Ovary (tissue), 3 donors: ENCODE results near the gene TXNIP.

ENCODE experiments used
- CTCF ChIP-seq, 3 donors: fragments of 450-650 bp in 2 of 3; fragments of 200-600 bp in 1 of 3; IDR thresholded peaks; one replicate each; pipeline versions ENCODE4 v1.5.1 to v1.8.0; 2016 to 2022; ENCODE audit warnings: antibody characterized with exemption in 3 of 3, mild to moderate bottlenecking in 1 of 3
- EP300 ChIP-seq: sonication (generic); formaldehyde crosslinking; IDR thresholded peaks from one replicate; pipeline ENCODE4 v1.6.1; 2017; ENCODE audit warnings: antibody characterized with exemption
- POLR2A ChIP-seq: fragments of 450-650 bp; IDR thresholded peaks from one replicate; pipeline ENCODE4 v1.6.1; 2017; ENCODE audit warnings: antibody characterized with exemption, mild to moderate bottlenecking, moderate library complexity
- donor health status: DM: no; HTN: no; CAD: no.

DNA sequence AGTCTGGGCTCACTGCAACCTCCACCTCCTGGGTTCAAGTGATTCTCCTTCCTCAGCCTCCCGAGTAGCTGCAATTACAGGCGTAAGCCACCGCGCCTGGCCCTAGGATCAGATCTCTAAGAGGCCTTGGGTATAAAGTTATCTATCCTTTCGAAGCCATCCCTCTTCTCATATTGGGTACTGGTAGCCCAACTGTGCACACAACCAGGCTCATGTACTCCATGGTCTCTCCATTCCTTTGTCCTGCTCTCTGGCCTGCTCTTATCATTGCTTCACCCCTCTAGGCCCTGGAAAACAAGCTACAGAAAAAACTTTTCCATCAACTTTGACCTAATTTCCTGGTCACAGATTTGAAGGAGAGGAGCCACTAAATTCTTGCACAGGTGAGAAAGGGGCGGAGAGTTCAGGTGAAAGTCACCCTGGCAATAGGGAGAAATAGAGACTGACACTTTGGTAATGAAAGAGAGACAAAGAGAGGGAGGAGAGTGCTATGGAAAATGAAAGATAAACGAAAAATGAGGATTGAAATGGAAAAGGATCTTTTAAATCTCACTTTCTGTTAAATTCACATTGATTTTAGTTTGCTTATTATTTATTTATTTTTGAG lies 6.0 kb downstream of the TXNIP start:
- TF ChIP-seq CTCF (IDR thresholded peaks at IDR 0.05) (no peak), POLR2A (no peak), EP300 (no peak)
